ENCODE measurements around the gene USP19.

- TF ChIP-seq CTCF (IDR thresholded peaks at IDR 0.05): no peak
- TF ChIP-seq POLR2A (IDR thresholded peaks at IDR 0.05): no peak
Observed at GRCh38 chr3:49163609-49164008, 43.0 kb upstream of the USP19 start.

Data from lower leg skin (tissue), 3 donors.